HG03571 (cell line): Measurements from ENCODE around the gene GPC2.

Experiments
- ATAC-seq: cut with Tn5 transposase; IDR thresholded peaks from one replicate; pipeline ENCODE4 v1.9.1; 2021; ENCODE audit not compliant: unreplicated experiment

Gene GPC2

DNA sequence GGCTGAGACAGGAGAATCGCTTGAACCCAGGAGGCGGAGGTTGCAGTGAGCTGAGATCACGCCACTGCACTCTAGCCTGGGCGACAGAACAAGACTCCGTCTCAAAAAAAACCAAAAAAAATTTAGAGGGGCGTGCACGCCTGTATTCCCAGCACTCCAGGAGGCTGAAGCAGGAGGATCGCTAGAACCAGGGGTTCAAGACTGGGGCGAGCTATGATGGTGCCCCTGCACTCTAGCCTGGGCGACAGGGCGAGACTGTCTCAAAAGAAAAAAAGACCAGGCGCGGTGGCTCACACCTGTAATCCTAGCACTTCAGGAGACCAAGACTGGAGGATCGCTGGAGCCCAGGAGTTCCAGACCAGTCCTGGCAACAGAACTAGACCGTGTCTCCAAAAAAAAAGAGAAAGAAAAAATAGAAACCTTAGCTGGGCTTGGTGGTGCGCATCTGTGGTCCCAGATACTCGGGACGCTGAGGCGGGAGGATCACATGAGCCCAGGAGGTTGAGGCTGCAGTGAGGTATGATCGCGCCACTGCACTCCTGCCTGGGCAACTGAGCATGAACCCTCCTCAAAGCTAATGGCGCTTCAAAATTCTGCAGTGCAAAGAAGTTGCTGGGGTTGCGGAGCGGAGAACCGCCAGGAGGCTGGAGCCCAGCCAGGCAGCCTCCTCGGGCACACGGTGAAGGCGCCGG, 50.8 kb downstream of the GPC2 start:
- ATAC-seq, result no peak

- no peak for ATAC-seq
Measured at GRCh38 chr7:100124301-100125230, 52.6 kb downstream of the GPC2 start.

DNA sequence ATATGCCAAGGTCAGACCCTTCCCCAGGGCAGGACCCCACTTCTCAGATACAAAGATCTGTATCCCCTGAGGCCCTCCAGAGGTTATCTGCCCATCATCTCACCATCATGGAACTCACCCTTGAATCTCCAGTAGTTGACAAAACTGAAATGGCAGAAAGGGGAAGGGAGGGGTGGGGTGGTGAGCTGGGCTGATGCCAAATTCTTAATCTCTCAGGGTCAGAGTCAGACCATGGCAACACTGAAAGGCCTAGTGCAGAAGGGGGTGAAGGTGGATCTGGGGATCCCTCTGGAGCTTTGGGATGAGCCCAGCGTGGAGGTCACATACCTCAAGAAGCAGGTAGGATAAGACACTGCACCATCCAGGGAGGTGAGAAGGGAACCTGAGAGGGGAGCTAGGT, 54.6 kb downstream of the GPC2 start:
- ATAC-seq, result no peak

- no peak for ATAC-seq
Measured at GRCh38 chr7:100122067-100122466, 55.1 kb downstream of the GPC2 start.

GRCh38 chr7:100120733-100121036, 56.5 kb downstream of the GPC2 start:
- ATAC-seq, result no peak

- ATAC-seq, result peak; percentile 46
Measured at GRCh38 chr7:100119970-100120732, 57.0 kb downstream of the GPC2 start.
